GM21526 (cell line): ENCODE results near the gene ZNF366.

Experiments
- ATAC-seq: cut with Tn5 transposase; IDR thresholded peaks from one replicate; pipeline ENCODE4 v1.9.1; 2021; ENCODE audit warnings: moderate library complexity; ENCODE audit not compliant: unreplicated experiment, low FRiP score

ZNF366 gene

GRCh38 chr5:72498284-72498683 is 8.9 kb downstream of the ZNF366 start:
- no peak for ATAC-seq

- ATAC-seq, result no peak
These were observed 9.4 kb downstream of the ZNF366 start for GRCh38 chr5:72497823-72498222.

- ATAC-seq, result no peak
These were observed 11.8 kb downstream of the ZNF366 start for GRCh38 chr5:72495410-72495809.

- no peak for ATAC-seq
These were observed 12.5 kb downstream of the ZNF366 start for GRCh38 chr5:72494623-72495124.

GRCh38 chr5:72489536-72489935 is 17.7 kb downstream of the ZNF366 start:
- ATAC-seq, result no peak

- ATAC-seq, result no peak
These were observed 18.5 kb downstream of the ZNF366 start for GRCh38 chr5:72488756-72489155.

GRCh38 chr5:72487177-72487576 is 20.0 kb downstream of the ZNF366 start:
- ATAC-seq, result no peak

- ATAC-seq, result no peak
These were observed 20.8 kb downstream of the ZNF366 start for GRCh38 chr5:72486371-72486770.

GRCh38 chr5:72485430-72485974 is 21.7 kb downstream of the ZNF366 start:
- ATAC-seq, result no peak

GRCh38 chr5:72482046-72482445 is 25.2 kb downstream of the ZNF366 start:
- ATAC-seq, result no peak

GRCh38 chr5:72480841-72481240 is 26.4 kb downstream of the ZNF366 start:
- ATAC-seq, result no peak

- ATAC-seq, result no peak
These were observed 27.3 kb downstream of the ZNF366 start for GRCh38 chr5:72479921-72480320.

- no peak for ATAC-seq
These were observed 28.5 kb downstream of the ZNF366 start for GRCh38 chr5:72478684-72479083.

- ATAC-seq, result no peak
These were observed 28.9 kb downstream of the ZNF366 start for GRCh38 chr5:72478276-72478675.

- ATAC-seq, result no peak
These were observed 29.6 kb downstream of the ZNF366 start for GRCh38 chr5:72477644-72478043.

- no peak for ATAC-seq
These were observed 30.0 kb downstream of the ZNF366 start for GRCh38 chr5:72477176-72477575.

GRCh38 chr5:72476721-72477120 is 30.5 kb downstream of the ZNF366 start:
- no peak for ATAC-seq

GRCh38 chr5:72476275-72476674 is 30.9 kb downstream of the ZNF366 start:
- ATAC-seq, result no peak

GRCh38 chr5:72474516-72474915 is 32.7 kb downstream of the ZNF366 start:
- ATAC-seq, result no peak

GRCh38 chr5:72474046-72474500 is 33.1 kb downstream of the ZNF366 start:
- ATAC-seq, result no peak

GRCh38 chr5:72472666-72473422 is 34.4 kb downstream of the ZNF366 start:
- ATAC-seq, result no peak

- ATAC-seq, result no peak
These were observed 35.2 kb downstream of the ZNF366 start for GRCh38 chr5:72472031-72472430.
